DOHH2 (cell line): ENCODE results near the gene CLCN3.

ENCODE experiments used
- CTCF ChIP-seq: fragments of 200-600 bp; sonication (generic); IDR thresholded peaks from one replicate; pipeline ENCODE4 v1.5.1; 2014; ENCODE audit warnings: antibody characterized with exemption, mild to moderate bottlenecking, low read depth, low read length; ENCODE audit not compliant: poor library complexity, severe bottlenecking
- EZH2phosphoT487 ChIP-seq: fragments of 200-600 bp; sonication (generic); IDR thresholded peaks from 2 replicates; pipeline ENCODE4 v1.6.1; 2017; ENCODE audit warnings: borderline replicate concordance, mild to moderate bottlenecking, antibody characterized with exemption, low read length, moderate library complexity, mixed read lengths

- TF ChIP-seq CTCF (no peak), EZH2phosphoT487 (no peak)
Measured at GRCh38 chr4:169620880-169621248, 486 bp downstream of the CLCN3 start.
